ENCODE data around the gene SS18.

GRCh38 chr18:26003817-26004216 lies 86.6 kb downstream of the SS18 start:
- TF ChIP-seq REST (IDR thresholded peaks at IDR 0.05): no peak
- no peak for TF ChIP-seq CTCF (IDR thresholded peaks at IDR 0.05; ENCODE audit: low read depth, low read length, missing input control)
- TF ChIP-seq SP1 (IDR thresholded peaks at IDR 0.05): no peak
- no peak for TF ChIP-seq HNF4A (conservative IDR thresholded peaks at IDR 0.05)
- no peak for TF ChIP-seq EGR1 (IDR thresholded peaks at IDR 0.05; ENCODE audit: low read depth in 2 of 2)
- no peak for TF ChIP-seq JUND (IDR thresholded peaks at IDR 0.05)
- TF ChIP-seq ZBTB33 (IDR thresholded peaks at IDR 0.05): no peak
- no peak for TF ChIP-seq GABPA (IDR thresholded peaks at IDR 0.05 in 1 of 2, conservative IDR thresholded peaks at IDR 0.05 in 1 of 2)
